Fibroblast of lung (primary cell): ENCODE measurements around the gene EYS. TPM values are rescaled to one million over a fixed set of nuclear protein-coding genes. Genes with fewer than 3 reads are reported as not detected.
A peak's percentile ranks its signal among the peaks of the same experiment; 100 is the strongest.

Experiments used
- DNase-seq, 2 donors: peaks; one replicate each; pipeline versions ENCODE4 v3.0.0 to v3.0.0-alpha.2; 2010; ENCODE audit warnings: low read depth in 2 of 2
- H2AFZ ChIP-seq: 2 replicates; pipeline ENCODE4 v1.5.1; 2012; ENCODE audit warnings: low read length, control low read depth, inconsistent platforms
- H3K27ac ChIP-seq: 2 replicates; pipeline ENCODE4 v1.5.1; 2011; ENCODE audit warnings: low read length, control low read depth; ENCODE audit not compliant: insufficient read depth
- H3K27me3 ChIP-seq: 2 replicates; pipeline ENCODE4 v1.5.1; 2011; ENCODE audit warnings: mild to moderate bottlenecking, low read length; ENCODE audit not compliant: control insufficient read depth, insufficient read depth
- H3K36me3 ChIP-seq: 2 replicates; pipeline ENCODE4 v1.5.1; 2011; ENCODE audit warnings: low read length; ENCODE audit not compliant: control insufficient read depth, insufficient read depth
- H3K4me1 ChIP-seq: 2 replicates; pipeline ENCODE4 v1.5.1; 2011; ENCODE audit warnings: low read length; ENCODE audit not compliant: control insufficient read depth, insufficient read depth; ENCODE audit errors: extremely low read depth
- H3K4me2 ChIP-seq: 2 replicates; pipeline ENCODE4 v1.5.1; 2011; ENCODE audit warnings: low read length, control low read depth; ENCODE audit not compliant: insufficient read depth; ENCODE audit errors: extremely low read depth
- H3K4me3 ChIP-seq, 4 experiments: fragments of 200-600 bp in 1 of 4; sonication (generic) in 1 of 4; replicated peaks in 1 of 4; 2 replicates each; pipeline ENCODE4 v1.5.1; 2011 to 2016; ENCODE audit warnings: low read length in 4 of 4, low read depth in 3 of 4, mild to moderate bottlenecking in 3 of 4, control low read depth in 2 of 4, inconsistent platforms in 1 of 4, mixed read lengths in 1 of 4; ENCODE audit not compliant: insufficient read depth in 1 of 4; ENCODE audit errors: control extremely low read depth in 1 of 4
- H3K79me2 ChIP-seq: 2 replicates; pipeline ENCODE4 v1.5.1; 2012; ENCODE audit warnings: mild to moderate bottlenecking, low read length, inconsistent platforms; ENCODE audit not compliant: control insufficient read depth, insufficient read depth
- H3K9ac ChIP-seq: 2 replicates; pipeline ENCODE4 v1.5.1; 2011; ENCODE audit warnings: mild to moderate bottlenecking, low read length, control low read depth; ENCODE audit not compliant: insufficient read depth
- H3K9me3 ChIP-seq: 2 replicates; pipeline ENCODE4 v1.5.1; 2012; ENCODE audit warnings: low read depth, low read length; ENCODE audit not compliant: control insufficient read depth, insufficient read depth
- H4K20me1 ChIP-seq: 2 replicates; pipeline ENCODE4 v1.5.1; 2011; ENCODE audit warnings: low read length; ENCODE audit not compliant: control insufficient read depth, insufficient read depth; ENCODE audit errors: extremely low read depth
- CTCF ChIP-seq, 2 donors: IDR thresholded peaks in 1 of 2; conservative IDR thresholded peaks in 1 of 2; 1 replicate in 1 of 2; 2 replicates in 1 of 2; pipeline ENCODE4 v1.5.1; 2011 to 2012; ENCODE audit warnings: low read length in 2 of 2, control low read depth in 1 of 2, inconsistent platforms in 1 of 2, low read depth in 1 of 2, mild to moderate bottlenecking in 1 of 2
- EZH2 ChIP-seq: IDR thresholded peaks from 2 replicates; pipeline ENCODE4 v1.5.1; 2012; ENCODE audit warnings: low read length, control low read depth, mild to moderate bottlenecking; ENCODE audit errors: missing control alignments
- polyA plus RNA-seq, 2 donors: library from polyadenylated mRNA; depleted of rRNA in 1 of 2; stranded (reverse) in 1 of 2; unstranded in 1 of 2; fragments of >200 nt; gene quantifications; 2 replicates each; pipeline ENCODE4 v1.2.1, GENCODE V29; 2011 to 2012; ENCODE audit warnings: missing spikeins in 1 of 2
- total RNA-seq: library from RNA; depleted of rRNA; stranded (reverse); fragments of >200 nt; gene quantifications from 2 replicates; pipeline ENCODE4 v1.2.1, GENCODE V29; 2014

The EYS gene
- total and polyA plus RNA-seq, 2 donors (not counting 1 experiment from before 2014, with no cell fraction given): under 0.01 TPM; not detected in 1

- Histone ChIP-seq H3K36me3 (no peaks in the 10 kb centered on the region), H3K79me2 (no peaks in the 10 kb centered on the region), H3K9me3 (no peaks in the 10 kb centered on the region), H4K20me1 (no peaks in the 10 kb centered on the region), H3K4me3 (no peak overlapping the region), H3K27me3 (no peaks in the 10 kb centered on the region), H3K4me1 (no peaks in the 10 kb centered on the region), H2AFZ (no peak overlapping the region), H3K4me2 (no peak overlapping the region), H3K9ac (no peak overlapping the region), H3K27ac (no peak overlapping the region)
- DNase-seq: peak in 1 of 2 donors; percentile 66
- TF ChIP-seq CTCF (conservative IDR thresholded peaks at IDR 0.05 in 1 of 2, IDR thresholded peaks at IDR 0.05 in 1 of 2; ENCODE audit: low read depth in 1 of 2, low read length in 2 of 2): no peak
- no peak for TF ChIP-seq EZH2
Measured at GRCh38 chr6:64224819-64225218, 1482.2 kb downstream of the EYS start.

DNA sequence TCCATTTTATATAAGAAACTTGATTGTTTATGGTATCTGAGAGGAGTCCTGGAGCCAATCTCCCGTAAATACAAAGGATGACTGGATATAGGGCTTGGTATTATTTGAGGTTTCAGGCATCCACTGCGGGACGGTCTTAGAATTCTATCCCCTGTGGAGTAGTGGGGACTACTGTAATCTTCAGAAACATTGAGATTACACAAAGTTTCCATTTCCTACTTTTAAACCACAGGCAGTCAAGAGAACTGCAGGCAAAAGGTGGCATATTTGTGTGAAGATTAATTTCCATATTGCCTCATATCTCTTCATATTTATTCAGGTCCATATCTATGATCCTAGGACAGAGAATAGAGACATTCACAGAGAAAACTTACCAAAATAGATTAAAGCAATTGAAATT, 1485.2 kb downstream of the EYS start:
- no peaks in the 10 kb centered on the region for H4K20me1 ChIP-seq
- TF ChIP-seq CTCF (conservative IDR thresholded peaks at IDR 0.05 in 1 of 2, IDR thresholded peaks at IDR 0.05 in 1 of 2; ENCODE audit: low read depth in 1 of 2, low read length in 2 of 2) (no peak), EZH2 (no peak)
- no peak overlapping the region for H3K4me2 ChIP-seq
- H2AFZ ChIP-seq: no peak overlapping the region
- H3K4me3 ChIP-seq: no peak overlapping the region
- H3K4me1 ChIP-seq: no peaks in the 10 kb centered on the region
- H3K9me3 ChIP-seq: no peaks in the 10 kb centered on the region
- no peaks in the 10 kb centered on the region for H3K79me2 ChIP-seq
- H3K27me3 ChIP-seq: no peaks in the 10 kb centered on the region
- DNase-seq: peak in 1 of 2 donors; percentile 1
- no peaks in the 10 kb centered on the region for H3K36me3 ChIP-seq
- H3K27ac ChIP-seq: no peak overlapping the region
- no peak overlapping the region for H3K9ac ChIP-seq

DNA sequence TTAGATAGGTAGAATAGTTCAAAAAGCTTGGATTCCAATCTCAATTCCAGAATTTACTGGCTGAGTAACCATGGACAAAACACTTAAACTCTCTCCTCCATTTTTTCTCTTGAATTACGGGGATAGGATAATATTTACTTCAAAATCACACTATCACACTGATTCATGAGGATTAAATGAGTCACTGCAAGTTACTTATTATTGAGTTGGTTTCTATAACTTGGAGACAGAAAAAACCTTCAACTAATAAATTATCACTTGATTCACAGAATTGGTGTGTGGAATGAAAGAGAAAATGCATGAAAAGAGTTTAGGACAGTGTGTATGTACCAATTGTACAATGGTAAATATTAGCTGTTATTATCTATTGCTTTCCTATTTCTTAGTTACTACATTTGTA, 1486.2 kb downstream of the EYS start:
- Histone ChIP-seq H3K27ac (no peak overlapping the region), H3K36me3 (no peaks in the 10 kb centered on the region), H3K9me3 (no peaks in the 10 kb centered on the region), H3K4me1 (no peaks in the 10 kb centered on the region), H3K79me2 (no peaks in the 10 kb centered on the region), H3K4me3 (no peak overlapping the region), H3K27me3 (no peaks in the 10 kb centered on the region), H2AFZ (no peak overlapping the region), H4K20me1 (no peaks in the 10 kb centered on the region), H3K9ac (no peak overlapping the region), H3K4me2 (no peak overlapping the region)
- TF ChIP-seq CTCF (conservative IDR thresholded peaks at IDR 0.05 in 1 of 2, IDR thresholded peaks at IDR 0.05 in 1 of 2; ENCODE audit: low read depth in 1 of 2, low read length in 2 of 2) (no peak), EZH2 (no peak)
- no peak for DNase-seq
